Measurements from ENCODE around the gene ROBO4.
A peak's percentile ranks its signal among the peaks of the same experiment; 100 is the strongest.

ROBO4 gene

GRCh38 chr11:124869331-124869730 is 28.3 kb downstream of the ROBO4 start:
- H3K36me3 ChIP-seq (ENCODE audit: control insufficient read depth, insufficient read depth, low read length): no peaks in the 10 kb centered on the region
- H3K9me3 ChIP-seq (ENCODE audit: control insufficient read depth, insufficient read depth, low read depth, low read length): no peaks in the 10 kb centered on the region
- peaks cover 100% of the 10 kb centered on the region for H3K27me3 ChIP-seq (ENCODE audit: control insufficient read depth, insufficient read depth, low read length)

GRCh38 chr11:124868331-124869274 is 29.1 kb downstream of the ROBO4 start:
- H3K4me1 ChIP-seq (ENCODE audit: control insufficient read depth, insufficient read depth, low read length): peaks cover 23% of the 10 kb centered on the region
- peaks cover 100% of the 10 kb centered on the region for H3K27me3 ChIP-seq (ENCODE audit: control insufficient read depth, insufficient read depth, low read length)
- H3K4me3 ChIP-seq (ENCODE audit: low read depth, low read length): peak overlapping the region; percentile 33

More at GRCh38 chr11:124869331-124869730, 28.3 kb downstream of the ROBO4 start:
- Histone ChIP-seq H3K27ac (ENCODE audit: low read depth, low read length) (no peak overlapping the region), H3K4me1 (ENCODE audit: control insufficient read depth, insufficient read depth, low read length) (peaks cover 23% of the 10 kb centered on the region), H3K9ac (ENCODE audit: low read length) (no peak overlapping the region), H3K4me3 (ENCODE audit: low read depth, low read length) (peak overlapping the region; percentile 33; the same call in 1 of the 2 replicates)

GRCh38 chr11:124867700-124868099 is 30.0 kb downstream of the ROBO4 start:
- no peak overlapping the region for H3K4me3 ChIP-seq (ENCODE audit: low read depth, low read length)
- no peaks in the 10 kb centered on the region for H3K36me3 ChIP-seq (ENCODE audit: control insufficient read depth, insufficient read depth, low read length)
- H3K9me3 ChIP-seq (ENCODE audit: control insufficient read depth, insufficient read depth, low read depth, low read length): no peaks in the 10 kb centered on the region
- H3K27me3 ChIP-seq (ENCODE audit: control insufficient read depth, insufficient read depth, low read length): peaks cover 100% of the 10 kb centered on the region
- no peak overlapping the region for H3K27ac ChIP-seq (ENCODE audit: low read depth, low read length)
- H3K4me1 ChIP-seq (ENCODE audit: control insufficient read depth, insufficient read depth, low read length): peaks cover 31% of the 10 kb centered on the region
- no peak overlapping the region for H3K9ac ChIP-seq (ENCODE audit: low read length)

More at GRCh38 chr11:124868331-124869274, 29.1 kb downstream of the ROBO4 start:
- Histone ChIP-seq H3K36me3 (ENCODE audit: control insufficient read depth, insufficient read depth, low read length) (no peaks in the 10 kb centered on the region), H3K9me3 (ENCODE audit: control insufficient read depth, insufficient read depth, low read depth, low read length) (no peaks in the 10 kb centered on the region), H3K27ac (ENCODE audit: low read depth, low read length) (no peak overlapping the region), H3K9ac (ENCODE audit: low read length) (no peak overlapping the region)

- Histone ChIP-seq H3K4me1 (ENCODE audit: control insufficient read depth, insufficient read depth, low read length) (peaks cover 31% of the 10 kb centered on the region), H3K9ac (ENCODE audit: low read length) (no peak overlapping the region), H3K9me3 (ENCODE audit: control insufficient read depth, insufficient read depth, low read depth, low read length) (no peaks in the 10 kb centered on the region), H3K27ac (ENCODE audit: low read depth, low read length) (no peak overlapping the region), H3K36me3 (ENCODE audit: control insufficient read depth, insufficient read depth, low read length) (no peaks in the 10 kb centered on the region), H3K4me3 (ENCODE audit: low read depth, low read length) (peak overlapping the region; percentile 50), H3K27me3 (ENCODE audit: control insufficient read depth, insufficient read depth, low read length) (peaks cover 100% of the 10 kb centered on the region)
These were observed 31.5 kb downstream of the ROBO4 start for GRCh38 chr11:124865902-124866851.

- peaks cover 100% of the 10 kb centered on the region for H3K27me3 ChIP-seq (ENCODE audit: control insufficient read depth, insufficient read depth, low read length)
- peaks cover 31% of the 10 kb centered on the region for H3K4me1 ChIP-seq (ENCODE audit: control insufficient read depth, insufficient read depth, low read length)
- peak within 1 kb of the TSS; percentile 50 for H3K4me3 ChIP-seq (ENCODE audit: low read depth, low read length)
- no peak within 1 kb of the TSS for H3K27ac ChIP-seq (ENCODE audit: low read depth, low read length)
- H3K36me3 ChIP-seq (ENCODE audit: control insufficient read depth, insufficient read depth, low read length): no peaks in the 10 kb centered on the region
- no peak within 1 kb of the TSS for H3K9ac ChIP-seq (ENCODE audit: low read length)
- no peaks in the 10 kb centered on the region for H3K9me3 ChIP-seq (ENCODE audit: control insufficient read depth, insufficient read depth, low read depth, low read length)
These were observed 32.3 kb downstream of the ROBO4 start, which contains the start of gene ROBO3 for GRCh38 chr11:124865181-124865901. ROBO3 (plus strand) TSS chr11:124865432; CDS start chr11:124865578, 146 bp downstream.

GRCh38 chr11:124864892-124865180 is 32.8 kb downstream of the ROBO4 start:
- Histone ChIP-seq H3K4me3 (ENCODE audit: low read depth, low read length) (peak overlapping the region; percentile 50; the same call in 1 of the 2 replicates), H3K9me3 (ENCODE audit: control insufficient read depth, insufficient read depth, low read depth, low read length) (no peaks in the 10 kb centered on the region), H3K9ac (ENCODE audit: low read length) (no peak overlapping the region), H3K4me1 (ENCODE audit: control insufficient read depth, insufficient read depth, low read length) (peaks cover 31% of the 10 kb centered on the region), H3K27me3 (ENCODE audit: control insufficient read depth, insufficient read depth, low read length) (peaks cover 100% of the 10 kb centered on the region), H3K36me3 (ENCODE audit: control insufficient read depth, insufficient read depth, low read length) (no peaks in the 10 kb centered on the region), H3K27ac (ENCODE audit: low read depth, low read length) (no peak overlapping the region)

- peaks cover 31% of the 10 kb centered on the region for H3K4me1 ChIP-seq (ENCODE audit: control insufficient read depth, insufficient read depth, low read length)
- no peaks in the 10 kb centered on the region for H3K9me3 ChIP-seq (ENCODE audit: control insufficient read depth, insufficient read depth, low read depth, low read length)
- peaks cover 100% of the 10 kb centered on the region for H3K27me3 ChIP-seq (ENCODE audit: control insufficient read depth, insufficient read depth, low read length)
- no peaks in the 10 kb centered on the region for H3K36me3 ChIP-seq (ENCODE audit: control insufficient read depth, insufficient read depth, low read length)
- no peak overlapping the region for H3K4me3 ChIP-seq (ENCODE audit: low read depth, low read length)
- no peak overlapping the region for H3K9ac ChIP-seq (ENCODE audit: low read length)
- H3K27ac ChIP-seq (ENCODE audit: low read depth, low read length): no peak overlapping the region
These were observed 33.3 kb downstream of the ROBO4 start for GRCh38 chr11:124864176-124864891.

GRCh38 chr11:124863826-124864165 is 33.9 kb downstream of the ROBO4 start:
- Histone ChIP-seq H3K4me3 (ENCODE audit: low read depth, low read length) (no peak overlapping the region), H3K9ac (ENCODE audit: low read length) (no peak overlapping the region), H3K36me3 (ENCODE audit: control insufficient read depth, insufficient read depth, low read length) (no peaks in the 10 kb centered on the region), H3K4me1 (ENCODE audit: control insufficient read depth, insufficient read depth, low read length) (peaks cover 31% of the 10 kb centered on the region), H3K27me3 (ENCODE audit: control insufficient read depth, insufficient read depth, low read length) (peaks cover 100% of the 10 kb centered on the region), H3K27ac (ENCODE audit: low read depth, low read length) (no peak overlapping the region), H3K9me3 (ENCODE audit: control insufficient read depth, insufficient read depth, low read depth, low read length) (no peaks in the 10 kb centered on the region)

GRCh38 chr11:124863137-124863825 is 34.4 kb downstream of the ROBO4 start:
- Histone ChIP-seq H3K4me3 (ENCODE audit: low read depth, low read length) (peak overlapping the region; percentile 40), H3K9me3 (ENCODE audit: control insufficient read depth, insufficient read depth, low read depth, low read length) (no peaks in the 10 kb centered on the region), H3K27ac (ENCODE audit: low read depth, low read length) (no peak overlapping the region), H3K9ac (ENCODE audit: low read length) (no peak overlapping the region), H3K36me3 (ENCODE audit: control insufficient read depth, insufficient read depth, low read length) (no peaks in the 10 kb centered on the region), H3K4me1 (ENCODE audit: control insufficient read depth, insufficient read depth, low read length) (peaks cover 31% of the 10 kb centered on the region), H3K27me3 (ENCODE audit: control insufficient read depth, insufficient read depth, low read length) (peaks cover 100% of the 10 kb centered on the region)

Data from HUES6 (cell line).